Sigmoid colon (tissue), 4 donors: Measurements from ENCODE around the gene RPS14.

Experiments used
- CTCF ChIP-seq, 4 experiments: fragments of 450-650 bp in 3 of 4; fragments of 200-600 bp in 1 of 4; IDR thresholded peaks; one replicate each; pipeline ENCODE4 v1.5.1; 2016 to 2019; ENCODE audit warnings: antibody characterized with exemption in 4 of 4, mild to moderate bottlenecking in 3 of 4, moderate library complexity in 2 of 4
- POLR2A ChIP-seq, 2 donors: fragments of 450-650 bp; IDR thresholded peaks; one replicate each; pipeline ENCODE4 v1.6.1; 2016; ENCODE audit warnings: antibody characterized with exemption in 2 of 2, mild to moderate bottlenecking in 2 of 2, moderate library complexity in 2 of 2
- POLR2AphosphoS5 ChIP-seq, 4 donors: sonication (generic); formaldehyde crosslinking; IDR thresholded peaks; one replicate each; pipeline ENCODE4 v1.6.1; 2017; ENCODE audit warnings: antibody characterized with exemption in 4 of 4

GRCh38 chr5:150422075-150422474, 27.5 kb downstream of the RPS14 start:
- TF ChIP-seq CTCF (IDR thresholded peaks at IDR 0.05) (no peak), POLR2AphosphoS5 (IDR thresholded peaks at IDR 0.05) (no peak), POLR2A (IDR thresholded peaks at IDR 0.05) (no peak)
